Measurements from ENCODE around the gene GNB2. TPM values are rescaled to one million over a fixed set of nuclear protein-coding genes. Genes with fewer than 3 reads are reported as not detected.
"Not testable (repeated sequence)": the region's sequence is repeated elsewhere in the genome, so short reads cannot be mapped to it uniquely, and the experiment has no call there.

Gene GNB2
- total and polyA plus RNA-seq, 4 donors, result 37.6 to 133 (median 73.2) TPM

DNA sequence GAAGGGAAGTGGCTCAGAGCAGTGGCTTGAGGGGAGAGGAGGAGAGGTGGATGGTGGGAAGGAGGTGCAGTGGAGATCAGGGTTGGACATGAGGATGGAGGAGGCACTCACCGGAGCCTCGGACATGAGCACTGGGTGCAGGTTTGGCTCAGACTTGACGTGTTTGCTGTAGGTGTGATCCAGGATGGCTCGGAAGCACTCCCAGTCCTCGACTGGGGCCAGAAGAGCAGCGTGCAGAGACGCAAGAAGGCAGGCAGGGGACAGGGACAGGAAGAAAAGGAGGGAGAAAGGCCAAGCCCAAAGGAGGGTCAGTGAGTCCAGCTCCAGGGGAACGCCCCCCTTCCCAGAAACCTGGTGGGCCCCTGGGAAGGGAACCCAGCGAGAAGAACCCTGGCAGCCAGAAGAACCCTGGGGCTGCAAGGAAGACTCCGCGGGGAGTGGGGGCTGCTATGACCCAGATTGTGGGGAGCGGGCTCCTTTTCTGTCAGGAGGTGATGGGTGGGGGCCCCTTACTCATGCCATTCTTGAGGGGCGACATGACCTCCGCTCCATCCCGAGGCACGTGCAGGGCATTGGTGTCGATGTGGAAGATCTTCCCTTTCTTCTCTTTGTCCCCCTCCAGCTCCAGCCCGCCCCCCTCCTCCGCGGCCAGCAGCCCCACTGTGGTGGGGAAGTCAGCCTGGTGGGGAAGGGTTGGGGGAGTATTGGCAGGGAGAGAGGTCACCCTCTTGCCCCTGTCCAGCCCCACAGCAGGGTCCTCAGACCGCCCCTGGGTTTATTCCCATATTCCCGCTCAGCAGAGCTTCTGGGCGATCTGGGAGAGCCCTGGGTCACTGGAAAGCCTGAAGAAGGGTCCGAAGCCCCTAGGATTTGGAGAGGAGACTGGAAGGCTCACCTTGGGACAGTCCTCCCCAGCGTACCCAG lies 18.4 kb upstream of the GNB2 start:
- WGBS, result 56% methylated on average over 25 of the region's 25 CpGs
- DNase-seq (ENCODE audit: low spot score), result no peak
- no peaks in the 10 kb centered on the region for H3K9me3 ChIP-seq (ENCODE audit: control insufficient read depth in 4 of 4, low read length in 3 of 4)
- peaks cover 0 to 5% (median 1%) of the 10 kb centered on the region in 4 donors for H3K27me3 ChIP-seq (ENCODE audit: control insufficient read depth in 4 of 4, insufficient read depth in 4 of 4, low read length in 3 of 4)
- H3K36me3 ChIP-seq (ENCODE audit: control insufficient read depth in 4 of 4, insufficient read depth in 3 of 4, low read depth in 1 of 4, low read length in 3 of 4), result no peaks in the 10 kb centered on the region
- H3K4me1 ChIP-seq (ENCODE audit: control insufficient read depth in 4 of 4, insufficient read depth in 4 of 4, low read length in 3 of 4), result peaks cover 0 to 4% (median 0%) of the 10 kb centered on the region in 4 donors
- H3K9ac ChIP-seq (ENCODE audit: low read depth in 1 of 2, low read length in 2 of 2), result no peak overlapping the region
- H3K27ac ChIP-seq (ENCODE audit: low read depth in 1 of 2, low read length in 2 of 2), result no peak overlapping the region
- H3K4me3 ChIP-seq (ENCODE audit: low read depth in 1 of 3, low read length in 3 of 3), result no peak overlapping the region
- TF ChIP-seq ZBTB33 (IDR thresholded peaks at IDR 0.05) (no peak), RAD21 (IDR thresholded peaks at IDR 0.05) (no peak)

- 16% methylated on average over 63 of the region's 63 CpGs for WGBS
- TF ChIP-seq EGR1 (IDR thresholded peaks at IDR 0.05; ENCODE audit: low read depth in 2 of 2) (peak in 1 of 2 donors; percentile 42), YY1 (IDR thresholded peaks at IDR 0.05) (no peak), SP1 (IDR thresholded peaks at IDR 0.05) (no peak)
- TF ChIP-seq, protein P1, sequence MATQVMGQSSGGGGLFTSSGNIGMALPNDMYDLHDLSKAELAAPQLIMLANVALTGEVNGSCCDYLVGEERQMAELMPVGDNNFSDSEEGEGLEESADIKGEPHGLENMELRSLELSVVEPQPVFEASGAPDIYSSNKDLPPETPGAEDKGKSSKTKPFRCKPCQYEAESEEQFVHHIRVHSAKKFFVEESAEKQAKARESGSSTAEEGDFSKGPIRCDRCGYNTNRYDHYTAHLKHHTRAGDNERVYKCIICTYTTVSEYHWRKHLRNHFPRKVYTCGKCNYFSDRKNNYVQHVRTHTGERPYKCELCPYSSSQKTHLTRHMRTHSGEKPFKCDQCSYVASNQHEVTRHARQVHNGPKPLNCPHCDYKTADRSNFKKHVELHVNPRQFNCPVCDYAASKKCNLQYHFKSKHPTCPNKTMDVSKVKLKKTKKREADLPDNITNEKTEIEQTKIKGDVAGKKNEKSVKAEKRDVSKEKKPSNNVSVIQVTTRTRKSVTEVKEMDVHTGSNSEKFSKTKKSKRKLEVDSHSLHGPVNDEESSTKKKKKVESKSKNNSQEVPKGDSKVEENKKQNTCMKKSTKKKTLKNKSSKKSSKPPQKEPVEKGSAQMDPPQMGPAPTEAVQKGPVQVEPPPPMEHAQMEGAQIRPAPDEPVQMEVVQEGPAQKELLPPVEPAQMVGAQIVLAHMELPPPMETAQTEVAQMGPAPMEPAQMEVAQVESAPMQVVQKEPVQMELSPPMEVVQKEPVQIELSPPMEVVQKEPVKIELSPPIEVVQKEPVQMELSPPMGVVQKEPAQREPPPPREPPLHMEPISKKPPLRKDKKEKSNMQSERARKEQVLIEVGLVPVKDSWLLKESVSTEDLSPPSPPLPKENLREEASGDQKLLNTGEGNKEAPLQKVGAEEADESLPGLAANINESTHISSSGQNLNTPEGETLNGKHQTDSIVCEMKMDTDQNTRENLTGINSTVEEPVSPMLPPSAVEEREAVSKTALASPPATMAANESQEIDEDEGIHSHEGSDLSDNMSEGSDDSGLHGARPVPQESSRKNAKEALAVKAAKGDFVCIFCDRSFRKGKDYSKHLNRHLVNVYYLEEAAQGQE (IDR thresholded peaks at IDR 0.05), result peak; percentile 99
- Histone ChIP-seq H3K9ac (ENCODE audit: low read depth in 1 of 2, low read length in 2 of 2) (no peak within 1 kb of the TSS), H3K4me3 (ENCODE audit: low read depth in 1 of 3, low read length in 3 of 3) (no peak within 1 kb of the TSS), H3K27ac (ENCODE audit: low read depth in 1 of 2, low read length in 2 of 2) (no peak within 1 kb of the TSS), H3K27me3 (ENCODE audit: control insufficient read depth in 4 of 4, insufficient read depth in 4 of 4, low read length in 3 of 4) (peaks cover 0 to 5% (median 1%) of the 10 kb centered on the region in 4 donors), H3K4me1 (ENCODE audit: control insufficient read depth in 4 of 4, insufficient read depth in 4 of 4, low read length in 3 of 4) (peaks cover 0 to 4% (median 0%) of the 10 kb centered on the region in 4 donors), H3K36me3 (ENCODE audit: control insufficient read depth in 4 of 4, insufficient read depth in 3 of 4, low read depth in 1 of 4, low read length in 3 of 4) (no peaks in the 10 kb centered on the region), H3K9me3 (ENCODE audit: control insufficient read depth in 4 of 4, low read length in 3 of 4) (no peaks in the 10 kb centered on the region)
- DNase-seq (ENCODE audit: low spot score), result peak; percentile 82
Observed at GRCh38 chr7:100655908-100656674, 17.4 kb upstream of the GNB2 start, which contains the start of gene ACTL6B. Gene ACTL6B, minus strand, starts transcription at chr7:100656448. Its CDS starts 94 bp downstream, at chr7:100656354.

DNA sequence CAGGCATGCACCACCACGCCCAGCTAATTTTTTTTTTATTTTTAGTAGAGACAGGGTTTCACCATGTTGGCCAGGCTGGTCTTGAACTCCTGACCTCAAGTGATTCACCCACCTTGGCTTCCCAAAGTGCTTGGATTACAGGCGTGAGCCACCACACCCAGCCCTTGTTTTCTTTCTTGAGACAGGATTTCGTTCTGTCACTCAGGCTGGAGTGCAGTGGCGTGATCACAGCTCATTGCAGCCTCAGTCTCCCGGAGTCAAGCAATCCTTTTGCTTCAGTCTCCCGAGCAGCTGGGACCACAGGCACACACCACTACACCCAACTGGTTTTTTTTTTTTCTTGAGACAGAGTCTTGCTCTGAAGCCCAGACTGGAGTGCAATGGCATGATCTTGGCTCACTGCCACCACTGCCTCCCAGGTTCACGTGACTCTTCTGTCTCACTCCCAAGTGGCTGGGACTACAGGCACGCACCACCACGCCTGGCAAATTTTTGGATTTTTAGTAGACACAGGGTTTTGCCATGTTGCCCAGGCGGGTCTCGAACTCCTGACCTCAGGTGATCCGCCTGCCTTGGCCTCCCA lies 11.3 kb upstream of the GNB2 start:
- not testable (repeated sequence) for H3K27me3 ChIP-seq (ENCODE audit: control insufficient read depth in 4 of 4, insufficient read depth in 4 of 4, low read length in 3 of 4); H3K4me1 ChIP-seq (ENCODE audit: control insufficient read depth in 4 of 4, insufficient read depth in 4 of 4, low read length in 3 of 4); H3K36me3 ChIP-seq (ENCODE audit: control insufficient read depth in 4 of 4, insufficient read depth in 3 of 4, low read depth in 1 of 4, low read length in 3 of 4); H3K9me3 ChIP-seq (ENCODE audit: control insufficient read depth in 4 of 4, low read length in 3 of 4); H3K4me3 ChIP-seq (ENCODE audit: low read depth in 1 of 3, low read length in 3 of 3); H3K9ac ChIP-seq (ENCODE audit: low read depth in 1 of 2, low read length in 2 of 2); DNase-seq (ENCODE audit: low spot score); H3K27ac ChIP-seq (ENCODE audit: low read depth in 1 of 2, low read length in 2 of 2)
- 78% methylated on average over 12 of the region's 12 CpGs for WGBS

Data from liver (tissue), 9 donors.